Colonic mucosa (tissue), 4 donors: Measurements from ENCODE around the gene PDE6H. TPM values are rescaled to one million over a fixed set of nuclear protein-coding genes. Genes with fewer than 3 reads are reported as not detected.

ENCODE experiments used
- DNase-seq: peaks from one replicate; pipeline ENCODE4 v3.0.0-alpha.2; 2020
- H3K27ac ChIP-seq: fragments of 200-600 bp; one replicate; pipeline ENCODE4 v1.8.0; 2021
- H3K27me3 ChIP-seq: fragments of 200-600 bp; one replicate; pipeline ENCODE4 v1.8.0; 2021
- H3K36me3 ChIP-seq: fragments of 200-600 bp; one replicate; pipeline ENCODE4 v1.8.0; 2021
- H3K4me1 ChIP-seq: fragments of 200-600 bp; one replicate; pipeline ENCODE4 v1.8.0; 2021; ENCODE audit warnings: mild to moderate bottlenecking
- H3K4me3 ChIP-seq: fragments of 200-600 bp; one replicate; pipeline ENCODE4 v1.8.0; 2021
- H3K9ac ChIP-seq, 2 donors: one replicate each; pipeline ENCODE4 v1.7.0; 2013; ENCODE audit warnings: control low read depth in 2 of 2, low read depth in 2 of 2, low read length in 2 of 2
- H3K9me3 ChIP-seq: fragments of 200-600 bp; one replicate; pipeline ENCODE4 v1.8.0; 2021
- intact Hi-C: fragments of 100-400 bp; cut with DNase I; formaldehyde crosslinking; loops from one replicate; pipeline ENCODE4 v1.14.1; 2022
- total RNA-seq, 2 donors: library from RNA; stranded (reverse); fragmentation: NEBNext Ultra II Directional in 1 of 2; extraction: Animal tissue kit (Norgen Biotek cat#: 25700) in 1 of 2; gene quantifications; one replicate each; pipeline ENCODE4 v1.2.1, GENCODE V29; 2021
- TF ChIP-seq, protein P1 (sequence below): fragments of 200-600 bp; IDR thresholded peaks from one replicate; pipeline ENCODE4 v1.8.0; 2022; ENCODE audit warnings: antibody characterized with exemption, mild to moderate bottlenecking
- donor health status: healthy.
- donor health status: DM: no; HTN: no; CAD: no.
- donor health status: DM: no; HTN: no; CAD: no.

The PDE6H gene
- total RNA-seq, 2 donors from 2014 or later, result not detected

DNA sequence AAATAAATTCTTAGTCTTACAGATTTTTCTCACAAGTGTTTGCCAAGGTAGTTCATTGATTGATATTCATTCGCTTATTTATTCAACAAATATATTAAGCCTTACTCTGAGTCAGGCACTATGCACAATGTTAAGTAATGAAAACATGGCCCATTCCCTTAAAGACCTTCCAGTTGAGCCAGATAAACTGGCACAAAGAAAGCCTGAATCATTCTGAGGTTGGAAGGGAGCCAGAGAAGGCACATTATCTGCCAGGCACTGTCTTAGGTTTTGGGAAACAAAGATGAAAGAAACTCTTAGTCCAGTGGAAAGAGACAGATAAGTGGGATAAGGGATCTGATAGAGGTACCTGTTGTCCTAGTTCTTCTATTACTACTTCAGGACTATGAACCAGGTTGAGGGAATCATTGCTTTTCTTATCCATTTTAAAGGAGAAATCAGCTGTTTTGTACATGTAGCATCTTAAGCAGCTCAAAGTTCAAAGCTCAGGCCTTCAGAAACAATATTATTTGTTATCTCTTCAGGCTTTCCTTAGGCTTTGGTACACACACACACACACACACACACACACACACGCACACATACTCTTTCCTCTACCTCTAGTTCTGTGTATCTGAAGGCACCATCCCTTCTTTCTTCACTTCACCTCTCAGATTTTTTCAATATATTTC lies 27.0 kb downstream of the PDE6H start:
- Histone ChIP-seq H3K27ac (no peak overlapping the region), H3K36me3 (no peaks in the 10 kb centered on the region), H3K9me3 (no peaks in the 10 kb centered on the region), H3K4me3 (no peak overlapping the region), H3K9ac (no peak overlapping the region), H3K27me3 (no peaks in the 10 kb centered on the region), H3K4me1 (no peaks in the 10 kb centered on the region)
- DNase-seq, result no peak
- TF ChIP-seq, protein P1, sequence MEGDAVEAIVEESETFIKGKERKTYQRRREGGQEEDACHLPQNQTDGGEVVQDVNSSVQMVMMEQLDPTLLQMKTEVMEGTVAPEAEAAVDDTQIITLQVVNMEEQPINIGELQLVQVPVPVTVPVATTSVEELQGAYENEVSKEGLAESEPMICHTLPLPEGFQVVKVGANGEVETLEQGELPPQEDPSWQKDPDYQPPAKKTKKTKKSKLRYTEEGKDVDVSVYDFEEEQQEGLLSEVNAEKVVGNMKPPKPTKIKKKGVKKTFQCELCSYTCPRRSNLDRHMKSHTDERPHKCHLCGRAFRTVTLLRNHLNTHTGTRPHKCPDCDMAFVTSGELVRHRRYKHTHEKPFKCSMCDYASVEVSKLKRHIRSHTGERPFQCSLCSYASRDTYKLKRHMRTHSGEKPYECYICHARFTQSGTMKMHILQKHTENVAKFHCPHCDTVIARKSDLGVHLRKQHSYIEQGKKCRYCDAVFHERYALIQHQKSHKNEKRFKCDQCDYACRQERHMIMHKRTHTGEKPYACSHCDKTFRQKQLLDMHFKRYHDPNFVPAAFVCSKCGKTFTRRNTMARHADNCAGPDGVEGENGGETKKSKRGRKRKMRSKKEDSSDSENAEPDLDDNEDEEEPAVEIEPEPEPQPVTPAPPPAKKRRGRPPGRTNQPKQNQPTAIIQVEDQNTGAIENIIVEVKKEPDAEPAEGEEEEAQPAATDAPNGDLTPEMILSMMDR, result no peak
- intact Hi-C loops, result loop anchor here (5.0 kb wide), 2 partner anchors 222 to 273 kb away; partner anchors contain the start of gene RERG

- no peak overlapping the region for H3K27ac ChIP-seq
- intact Hi-C loops, result no loop called here
- TF ChIP-seq, protein P1, result no peak
Observed at GRCh38 chr12:15000575-15000974, 27.7 kb downstream of the PDE6H start.

GRCh38 chr12:15001733-15002382 lies 29.0 kb downstream of the PDE6H start:
- intact Hi-C loops, result no loop called here
- Histone ChIP-seq H3K4me1 (no peaks in the 10 kb centered on the region), H3K27ac (peak overlapping the region; percentile 8), H3K27me3 (no peaks in the 10 kb centered on the region), H3K9ac (no peak overlapping the region), H3K9me3 (no peaks in the 10 kb centered on the region), H3K36me3 (no peaks in the 10 kb centered on the region), H3K4me3 (no peak overlapping the region)
- DNase-seq, result no peak
- TF ChIP-seq, protein P1, result no peak

More at GRCh38 chr12:15000575-15000974, 27.7 kb downstream of the PDE6H start:
- no peaks in the 10 kb centered on the region for H3K4me1 ChIP-seq
- no peak overlapping the region for H3K4me3 ChIP-seq
- H3K36me3 ChIP-seq, result no peaks in the 10 kb centered on the region
- no peaks in the 10 kb centered on the region for H3K9me3 ChIP-seq
- no peak for DNase-seq
- H3K27me3 ChIP-seq, result no peaks in the 10 kb centered on the region
- no peak overlapping the region for H3K9ac ChIP-seq

GRCh38 chr12:15004421-15004820 lies 31.6 kb downstream of the PDE6H start:
- no peak overlapping the region for H3K9ac ChIP-seq
- TF ChIP-seq, protein P1, result no peak
- H3K4me1 ChIP-seq, result no peaks in the 10 kb centered on the region
- H3K36me3 ChIP-seq, result no peaks in the 10 kb centered on the region
- no peaks in the 10 kb centered on the region for H3K27me3 ChIP-seq
- no peaks in the 10 kb centered on the region for H3K9me3 ChIP-seq
- DNase-seq, result no peak
- intact Hi-C loops, result no loop called here
- H3K27ac ChIP-seq, result no peak overlapping the region
- H3K4me3 ChIP-seq, result no peak overlapping the region

DNA sequence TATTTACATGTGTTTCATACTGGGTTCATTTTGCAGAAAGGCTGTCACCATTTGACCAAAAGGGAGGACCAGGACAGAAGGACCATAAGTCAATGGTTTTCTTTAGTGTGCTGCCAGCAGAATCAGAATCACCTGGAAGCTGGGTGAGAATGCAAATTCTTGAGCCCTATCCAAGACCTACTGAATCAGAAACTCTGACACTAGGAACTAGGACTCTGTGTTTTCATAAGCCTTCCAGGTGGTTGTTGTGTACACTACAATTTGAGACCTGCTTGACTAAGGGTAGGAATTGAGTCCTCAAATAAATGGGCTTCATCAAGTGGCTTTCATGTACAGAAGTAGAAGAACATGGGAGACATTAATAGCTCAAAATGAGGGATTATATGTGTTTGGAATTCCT lies 32.2 kb downstream of the PDE6H start:
- intact Hi-C loops, result no loop called here
- no peaks in the 10 kb centered on the region for H3K27me3 ChIP-seq
- H3K36me3 ChIP-seq, result no peaks in the 10 kb centered on the region
- no peak overlapping the region for H3K9ac ChIP-seq
- no peaks in the 10 kb centered on the region for H3K4me1 ChIP-seq
- TF ChIP-seq, protein P1, result no peak
- H3K9me3 ChIP-seq, result no peaks in the 10 kb centered on the region
- no peak for DNase-seq
- no peak overlapping the region for H3K27ac ChIP-seq
- H3K4me3 ChIP-seq, result no peak overlapping the region
